ENCODE data around the gene MYO1D.

GRCh38 chr17:32568705-32569104 lies 308.2 kb downstream of the MYO1D start:
- TF ChIP-seq CTCF (conservative IDR thresholded peaks at IDR 0.05) (no peak), EZH2 (IDR thresholded peaks at IDR 0.05; ENCODE audit: low read depth) (no peak)
